Measurements from ENCODE around the gene RPS27.

GRCh38 chr1:154014154-154014907 lies 23.8 kb downstream of the RPS27 start:
- TF ChIP-seq CTCF (IDR thresholded peaks at IDR 0.05; ENCODE audit: low read depth, low read length, missing input control), result no peak
- TF ChIP-seq FOXA1 (IDR thresholded peaks at IDR 0.05), result no peak
- no peak for TF ChIP-seq RAD21 (IDR thresholded peaks at IDR 0.05)
- no peak for TF ChIP-seq REST (IDR thresholded peaks at IDR 0.05)
- TF ChIP-seq, protein P1, sequence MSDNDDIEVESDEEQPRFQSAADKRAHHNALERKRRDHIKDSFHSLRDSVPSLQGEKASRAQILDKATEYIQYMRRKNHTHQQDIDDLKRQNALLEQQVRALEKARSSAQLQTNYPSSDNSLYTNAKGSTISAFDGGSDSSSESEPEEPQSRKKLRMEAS (IDR thresholded peaks at IDR 0.05), result no peak

Data from liver (tissue), 3 donors.